HG02973 (cell line): ENCODE results near the gene KATNB1.

Source experiments
- ATAC-seq: cut with Tn5 transposase; IDR thresholded peaks from one replicate; pipeline ENCODE4 v1.9.1; 2021; ENCODE audit warnings: moderate library complexity; ENCODE audit not compliant: unreplicated experiment

Gene KATNB1

DNA sequence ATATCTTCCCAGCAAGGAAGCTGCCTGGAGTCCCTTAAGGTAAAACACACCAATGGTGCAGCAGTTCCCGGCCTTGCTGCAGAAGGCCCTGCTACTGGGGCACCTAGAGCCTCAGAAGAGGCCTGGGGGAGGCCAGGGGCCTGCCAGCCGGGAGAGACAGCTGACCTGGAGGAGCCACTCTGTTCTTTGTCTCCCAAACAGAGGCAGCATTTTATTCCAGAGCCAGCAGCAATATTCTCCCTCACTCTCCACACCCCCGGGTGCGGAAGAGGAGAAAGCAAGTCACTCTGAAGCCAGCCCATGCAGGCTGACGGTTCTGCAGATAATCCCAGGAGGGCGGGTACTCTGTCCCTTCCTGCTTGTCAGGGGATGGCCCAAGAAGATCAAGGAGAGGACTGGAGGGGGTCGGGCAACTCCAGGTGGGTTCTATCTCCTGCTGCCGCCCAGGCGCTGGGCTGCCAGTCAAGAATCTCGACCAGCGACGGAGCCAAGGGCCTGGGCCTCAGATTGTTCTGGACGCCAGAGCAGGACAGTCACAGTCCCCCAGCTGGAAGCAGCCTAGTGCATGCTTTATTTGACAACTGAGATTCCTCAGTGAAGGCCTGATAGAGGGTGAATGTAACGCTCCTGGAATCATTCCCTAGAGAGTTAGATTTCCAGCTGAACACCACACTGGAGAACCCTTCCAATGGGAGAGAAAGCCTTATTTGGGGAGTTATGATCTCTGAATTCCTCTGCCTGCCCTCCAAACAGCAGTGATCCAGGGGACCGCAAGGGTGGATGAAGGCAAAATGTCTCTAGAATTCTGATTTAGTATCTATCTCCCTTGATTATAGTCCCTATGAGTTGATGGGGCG lies 67.8 kb downstream of the KATNB1 start:
- no peak for ATAC-seq

GRCh38 chr16:57804111-57804837 lies 68.7 kb downstream of the KATNB1 start:
- no peak for ATAC-seq

GRCh38 chr16:57805176-57805575 lies 69.6 kb downstream of the KATNB1 start:
- no peak for ATAC-seq
